ENCODE measurements around the gene MTX1. TPM values are rescaled to one million over a fixed set of nuclear protein-coding genes. Genes with fewer than 3 reads are reported as not detected.

The MTX1 gene
- total RNA-seq, 2 donors from 2014 or later, result 20.7 to 28.5 TPM

Other genes starting within 250 kb of the MTX1 start
- 10 to 100 TPM; 34.7 to 45.1 TPM for gene PYGO2, start 246.9 kb upstream of the MTX1 start, total RNA-seq
- 100 to 1,000 TPM in 1 of 2 donors, 10 to 100 TPM in 1; 99.5 to 105 TPM for gene SHC1, start 237.9 kb upstream of the MTX1 start, total RNA-seq
- gene CKS1B, start 234.0 kb upstream of the MTX1 start, total RNA-seq, result 1 to 10 TPM; 9.3 to 9.4 TPM
- gene FLAD1, start 225.4 kb upstream of the MTX1 start, total RNA-seq, result 10 to 100 TPM; 33.2 to 34.7 TPM
- gene LENEP, start 215.1 kb upstream of the MTX1 start, total RNA-seq, result not detected
- gene ZBTB7B, start 205.9 kb upstream of the MTX1 start, total RNA-seq, result 10 to 100 TPM; 63.8 to 73.6 TPM
- 1 to 10 TPM in 1 of 2 donors, under 1 TPM in 1; 0.94 to 1.3 TPM for gene DCST2, start 174.9 kb upstream of the MTX1 start, total RNA-seq
- under 1 TPM; 0.23 to 0.57 TPM for gene DCST1, start 174.9 kb upstream of the MTX1 start, total RNA-seq
- 10 to 100 TPM; 30.3 to 33.8 TPM for gene ADAM15, start 157.4 kb upstream of the MTX1 start, total RNA-seq
- gene EFNA4, start 145.0 kb upstream of the MTX1 start, total RNA-seq, result 1 to 10 TPM; 2.6 to 4.9 TPM
- gene EFNA3, start 129.9 kb upstream of the MTX1 start, total RNA-seq, result 1 to 10 TPM in 1 of 2 donors, under 1 TPM in 1; 0.29 to 1.3 TPM
- gene EFNA1, start 80.8 kb upstream of the MTX1 start, total RNA-seq, result 1 to 10 TPM in 1 of 2 donors, not detected in 1; 1.0 TPM
- gene SLC50A1, start 72.8 kb upstream of the MTX1 start, total RNA-seq, result 10 to 100 TPM; 25.6 to 27.8 TPM
- 10 to 100 TPM; 32.1 to 36.0 TPM for gene DPM3, start 68.2 kb upstream of the MTX1 start, total RNA-seq
- 100 to 1,000 TPM; 110 to 127 TPM for gene KRTCAP2, start 35.4 kb upstream of the MTX1 start, total RNA-seq
- 10 to 100 TPM in 1 of 2 donors, 1 to 10 TPM in 1; 9.8 to 12.7 TPM for gene TRIM46, start 34.8 kb upstream of the MTX1 start, total RNA-seq
- 10 to 100 TPM; 34.6 to 38.4 TPM for gene THBS3, start 798 bp upstream of the MTX1 start, total RNA-seq
- 1 to 10 TPM; 8.6 to 9.3 TPM for gene ENTREP3, start 46.8 kb downstream of the MTX1 start, total RNA-seq
- gene SCAMP3, start 53.7 kb downstream of the MTX1 start, total RNA-seq, result 10 to 100 TPM; 60.1 to 69.4 TPM
- 10 to 100 TPM; 54.8 to 57.8 TPM for gene CLK2, start 64.8 kb downstream of the MTX1 start, total RNA-seq
- gene HCN3, start 68.8 kb downstream of the MTX1 start, total RNA-seq, result 1 to 10 TPM; 1.3 to 1.5 TPM
- not detected for gene PKLR, start 92.7 kb downstream of the MTX1 start, total RNA-seq
- gene FDPS, start 100.2 kb downstream of the MTX1 start, total RNA-seq, result 10 to 100 TPM; 63.0 TPM
- gene RUSC1, start 112.2 kb downstream of the MTX1 start, total RNA-seq, result 10 to 100 TPM; 13.2 to 14.8 TPM

Measured in T-helper 17 cell (primary cell).